Measurements from ENCODE around the gene ERN1. TPM values are rescaled to one million over a fixed set of nuclear protein-coding genes. Genes with fewer than 3 reads are reported as not detected.

The ERN1 gene
- total and polyA plus RNA-seq, 2 donors from 2014 or later: 2.8 to 37.0 TPM

DNA sequence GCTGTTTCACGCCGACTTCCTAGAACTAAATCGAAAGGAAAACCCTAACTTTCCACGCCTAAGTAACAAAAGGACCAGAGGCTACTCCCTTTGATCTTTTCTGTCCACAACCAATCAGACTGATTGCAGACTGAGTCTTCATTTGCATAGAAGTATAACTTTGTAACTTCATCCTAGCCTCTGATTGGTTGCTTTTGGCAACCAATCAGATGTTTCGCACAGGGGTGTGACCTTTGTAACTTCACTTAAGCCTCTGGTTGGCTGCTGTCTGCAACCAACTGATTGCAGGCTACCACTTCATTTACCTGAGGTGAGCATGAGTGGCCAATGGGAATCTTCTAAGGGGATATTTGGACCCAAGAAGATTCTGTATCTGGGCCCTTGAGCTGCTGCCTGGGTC lies 92.1 kb downstream of the ERN1 start:
- Histone ChIP-seq H3K9me3 (ENCODE audit: control insufficient read depth in 2 of 3, insufficient read depth in 1 of 3, low read length in 3 of 3) (no peaks in the 10 kb centered on the region), H3K4me3 (ENCODE audit: low read length in 3 of 3) (no peak overlapping the region), H3K36me3 (ENCODE audit: control insufficient read depth in 2 of 3, insufficient read depth in 3 of 3, low read length in 3 of 3) (no peaks in the 10 kb centered on the region), H3K4me1 (ENCODE audit: control insufficient read depth in 2 of 3, insufficient read depth in 2 of 3, low read depth in 1 of 3, low read length in 3 of 3) (no peaks in the 10 kb centered on the region), H3K9ac (ENCODE audit: low read length in 3 of 3) (no peak overlapping the region), H3K27ac (ENCODE audit: low read depth in 2 of 2, low read length in 2 of 2) (no peak overlapping the region), H3K27me3 (ENCODE audit: control insufficient read depth, insufficient read depth, low read length) (no peaks in the 10 kb centered on the region)
- TF ChIP-seq, protein P1, sequence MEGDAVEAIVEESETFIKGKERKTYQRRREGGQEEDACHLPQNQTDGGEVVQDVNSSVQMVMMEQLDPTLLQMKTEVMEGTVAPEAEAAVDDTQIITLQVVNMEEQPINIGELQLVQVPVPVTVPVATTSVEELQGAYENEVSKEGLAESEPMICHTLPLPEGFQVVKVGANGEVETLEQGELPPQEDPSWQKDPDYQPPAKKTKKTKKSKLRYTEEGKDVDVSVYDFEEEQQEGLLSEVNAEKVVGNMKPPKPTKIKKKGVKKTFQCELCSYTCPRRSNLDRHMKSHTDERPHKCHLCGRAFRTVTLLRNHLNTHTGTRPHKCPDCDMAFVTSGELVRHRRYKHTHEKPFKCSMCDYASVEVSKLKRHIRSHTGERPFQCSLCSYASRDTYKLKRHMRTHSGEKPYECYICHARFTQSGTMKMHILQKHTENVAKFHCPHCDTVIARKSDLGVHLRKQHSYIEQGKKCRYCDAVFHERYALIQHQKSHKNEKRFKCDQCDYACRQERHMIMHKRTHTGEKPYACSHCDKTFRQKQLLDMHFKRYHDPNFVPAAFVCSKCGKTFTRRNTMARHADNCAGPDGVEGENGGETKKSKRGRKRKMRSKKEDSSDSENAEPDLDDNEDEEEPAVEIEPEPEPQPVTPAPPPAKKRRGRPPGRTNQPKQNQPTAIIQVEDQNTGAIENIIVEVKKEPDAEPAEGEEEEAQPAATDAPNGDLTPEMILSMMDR (IDR thresholded peaks at IDR 0.05; ENCODE audit: borderline replicate concordance, extremely low read depth, insufficient read depth): no peak
- intact Hi-C loops (cut with DNase I): no loop called here
- DNase-seq (no peak), FAIRE-seq (no peak)

DNA sequence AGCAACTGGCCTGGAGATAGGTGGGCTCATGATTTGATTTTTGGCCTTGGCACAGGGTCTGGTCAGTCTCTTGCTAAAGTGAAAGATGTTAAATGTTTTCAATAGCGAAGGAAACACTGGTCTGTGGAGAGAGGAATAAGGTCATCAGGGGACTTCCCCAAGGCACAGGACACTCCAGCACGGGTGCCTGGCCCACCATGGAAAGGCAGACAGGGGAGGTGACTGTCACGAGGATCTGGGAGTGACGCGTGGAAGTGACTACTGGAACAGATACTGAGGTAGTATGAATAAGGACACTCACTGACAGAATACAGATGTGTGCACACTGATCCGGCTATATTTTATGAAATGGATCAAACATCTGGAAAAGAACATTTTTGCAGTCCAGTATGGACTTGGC lies 92.8 kb downstream of the ERN1 start:
- Histone ChIP-seq H3K4me3 (ENCODE audit: low read length in 3 of 3) (no peak overlapping the region), H3K4me1 (ENCODE audit: control insufficient read depth in 2 of 3, insufficient read depth in 2 of 3, low read depth in 1 of 3, low read length in 3 of 3) (no peaks in the 10 kb centered on the region), H3K27ac (ENCODE audit: low read depth in 2 of 2, low read length in 2 of 2) (no peak overlapping the region), H3K9me3 (ENCODE audit: control insufficient read depth in 2 of 3, insufficient read depth in 1 of 3, low read length in 3 of 3) (no peaks in the 10 kb centered on the region), H3K36me3 (ENCODE audit: control insufficient read depth in 2 of 3, insufficient read depth in 3 of 3, low read length in 3 of 3) (no peaks in the 10 kb centered on the region), H3K27me3 (ENCODE audit: control insufficient read depth, insufficient read depth, low read length) (no peaks in the 10 kb centered on the region), H3K9ac (ENCODE audit: low read length in 3 of 3) (no peak overlapping the region)
- TF ChIP-seq, protein P1 (IDR thresholded peaks at IDR 0.05; ENCODE audit: borderline replicate concordance, extremely low read depth, insufficient read depth): no peak
- FAIRE-seq (no peak), DNase-seq (no peak)
- intact Hi-C loops (cut with DNase I): no loop called here

DNA sequence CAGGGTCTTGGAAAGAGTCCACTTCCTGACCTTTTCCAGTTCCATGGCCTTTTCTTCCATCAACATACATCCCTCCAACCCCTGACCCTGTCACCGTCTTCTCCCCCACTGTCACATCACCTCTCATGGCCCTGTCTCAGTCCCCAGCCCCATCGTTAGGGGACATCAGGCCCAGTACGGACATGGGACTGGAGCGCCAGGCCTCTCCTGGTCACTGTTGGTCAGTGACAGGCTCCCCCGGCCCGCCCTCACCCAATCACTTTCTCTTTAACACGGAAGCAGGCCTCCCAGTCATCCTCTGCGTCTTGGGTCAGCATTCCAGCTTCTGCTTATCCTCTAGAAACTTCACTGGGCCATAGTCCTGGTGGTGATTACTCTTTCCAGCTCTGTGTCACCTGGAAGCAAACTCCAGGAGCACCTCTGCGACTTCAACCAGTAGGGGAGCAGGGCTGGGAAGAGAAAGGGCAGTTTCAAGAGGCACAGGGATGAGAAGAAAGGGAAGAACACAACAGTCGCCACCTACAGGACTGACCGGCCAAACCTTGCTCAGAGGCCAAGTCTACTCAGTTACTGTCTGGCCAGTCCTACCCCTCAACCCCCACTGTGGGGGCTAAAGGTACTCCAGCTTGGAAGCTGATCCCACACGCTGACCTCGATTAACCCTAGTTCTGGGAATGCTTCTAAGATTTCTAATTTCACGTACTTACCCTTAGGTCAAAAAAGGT lies 93.6 kb downstream of the ERN1 start:
- Histone ChIP-seq H3K9ac (ENCODE audit: low read length in 3 of 3) (no peak overlapping the region), H3K27me3 (ENCODE audit: control insufficient read depth, insufficient read depth, low read length) (no peaks in the 10 kb centered on the region), H3K9me3 (ENCODE audit: control insufficient read depth in 2 of 3, insufficient read depth in 1 of 3, low read length in 3 of 3) (no peaks in the 10 kb centered on the region), H3K27ac (ENCODE audit: low read depth in 2 of 2, low read length in 2 of 2) (no peak overlapping the region), H3K36me3 (ENCODE audit: control insufficient read depth in 2 of 3, insufficient read depth in 3 of 3, low read length in 3 of 3) (no peaks in the 10 kb centered on the region), H3K4me1 (ENCODE audit: control insufficient read depth in 2 of 3, insufficient read depth in 2 of 3, low read depth in 1 of 3, low read length in 3 of 3) (no peaks in the 10 kb centered on the region), H3K4me3 (ENCODE audit: low read length in 3 of 3) (no peak overlapping the region)
- intact Hi-C loops (cut with DNase I): no loop called here
- no peak for FAIRE-seq
- TF ChIP-seq, protein P1 (IDR thresholded peaks at IDR 0.05; ENCODE audit: borderline replicate concordance, extremely low read depth, insufficient read depth): no peak
- DNase-seq: no peak

DNA sequence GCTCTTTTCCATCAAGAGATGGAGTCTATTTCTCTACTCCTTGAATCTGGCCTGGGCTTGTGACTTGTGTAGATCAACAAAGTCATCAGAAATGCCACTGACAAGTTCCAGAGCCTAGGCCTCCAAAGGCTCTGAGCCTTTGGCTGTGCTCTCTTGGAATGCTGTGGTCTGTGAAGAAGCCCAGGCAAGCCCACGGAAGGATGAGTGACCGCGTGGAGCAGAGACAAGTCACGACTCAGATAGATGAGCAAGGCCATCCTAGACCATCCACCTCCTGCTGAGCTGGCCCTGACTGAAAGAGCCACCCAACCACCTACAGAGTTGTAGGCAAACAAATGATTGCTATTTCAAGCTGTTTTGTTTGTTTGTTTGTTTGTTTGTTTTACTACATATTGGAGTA lies 97.9 kb downstream of the ERN1 start:
- Histone ChIP-seq H3K4me1 (ENCODE audit: control insufficient read depth in 2 of 3, insufficient read depth in 2 of 3, low read depth in 1 of 3, low read length in 3 of 3) (no peaks in the 10 kb centered on the region), H3K27ac (ENCODE audit: low read depth in 2 of 2, low read length in 2 of 2) (no peak overlapping the region), H3K9me3 (ENCODE audit: control insufficient read depth in 2 of 3, insufficient read depth in 1 of 3, low read length in 3 of 3) (no peaks in the 10 kb centered on the region), H3K4me3 (ENCODE audit: low read length in 3 of 3) (no peak overlapping the region), H3K27me3 (ENCODE audit: control insufficient read depth, insufficient read depth, low read length) (no peaks in the 10 kb centered on the region), H3K36me3 (ENCODE audit: control insufficient read depth in 2 of 3, insufficient read depth in 3 of 3, low read length in 3 of 3) (no peaks in the 10 kb centered on the region), H3K9ac (ENCODE audit: low read length in 3 of 3) (no peak overlapping the region)
- FAIRE-seq (no peak), DNase-seq (no peak)
- TF ChIP-seq, protein P1 (IDR thresholded peaks at IDR 0.05; ENCODE audit: borderline replicate concordance, extremely low read depth, insufficient read depth): no peak
- intact Hi-C loops (cut with DNase I): no loop called here
